Loucy (cell line): ENCODE data around the gene MACROD2.

Experiments used
- H2AFZ ChIP-seq: fragments of 200-600 bp; sonication (generic); 2 replicates; pipeline ENCODE4 v1.6.0; 2016; ENCODE audit warnings: antibody characterized with exemption, mild to moderate bottlenecking, low read length, moderate library complexity
- H3F3A ChIP-seq: fragments of 200-600 bp; 2 replicates; pipeline ENCODE4 v1.6.0; 2016; ENCODE audit warnings: antibody characterized with exemption, low read depth, mild to moderate bottlenecking
- H3K27me3 ChIP-seq: fragments of 200-600 bp; sonication (generic); 2 replicates; pipeline ENCODE4 v1.6.1; 2014; ENCODE audit warnings: low read length, mild to moderate bottlenecking; ENCODE audit not compliant: insufficient read depth, poor library complexity, severe bottlenecking
- H3K36me3 ChIP-seq: fragments of 200-600 bp; sonication (generic); 2 replicates; pipeline ENCODE4 v1.6.1; 2016; ENCODE audit warnings: low read length; ENCODE audit not compliant: insufficient read depth
- H3K4me1 ChIP-seq: fragments of 200-600 bp; sonication (generic); 2 replicates; pipeline ENCODE4 v1.5.1; 2014; ENCODE audit warnings: low read length, mild to moderate bottlenecking; ENCODE audit not compliant: insufficient read depth, poor library complexity, severe bottlenecking
- H3K4me2 ChIP-seq: fragments of 200-600 bp; sonication (generic); 2 replicates; pipeline ENCODE4 v1.6.0; 2014; ENCODE audit warnings: antibody characterized with exemption, low read length, low read depth, mild to moderate bottlenecking; ENCODE audit not compliant: poor library complexity, severe bottlenecking
- H3K4me3 ChIP-seq: fragments of 200-600 bp; sonication (generic); 2 replicates; pipeline ENCODE4 v1.5.1; 2014; ENCODE audit warnings: low read length, mild to moderate bottlenecking, mixed read lengths; ENCODE audit not compliant: poor library complexity, severe bottlenecking
- H3K79me2 ChIP-seq: fragments of 200-600 bp; sonication (generic); 2 replicates; pipeline ENCODE4 v1.6.1; 2014; ENCODE audit warnings: low read length; ENCODE audit not compliant: insufficient read depth
- H3K9ac ChIP-seq: fragments of 200-600 bp; sonication (generic); 2 replicates; pipeline ENCODE4 v1.6.0; 2014; ENCODE audit warnings: mild to moderate bottlenecking, low read depth, low read length, moderate library complexity; ENCODE audit not compliant: poor library complexity, severe bottlenecking
- H3K9me2 ChIP-seq: fragments of 200-600 bp; sonication (generic); replicated peaks from 2 replicates; pipeline ENCODE4 v1.6.1; 2016; ENCODE audit warnings: low read depth, low read length, mixed read lengths
- H3K9me3 ChIP-seq: fragments of 200-600 bp; sonication (generic); 2 replicates; pipeline ENCODE4 v1.6.1; 2014; ENCODE audit warnings: mild to moderate bottlenecking, antibody characterized with exemption, low read length, low read depth; ENCODE audit not compliant: insufficient read depth
- H4K20me1 ChIP-seq: fragments of 200-600 bp; sonication (generic); 2 replicates; pipeline ENCODE4 v1.6.0; 2014; ENCODE audit warnings: antibody characterized with exemption, low read length, mild to moderate bottlenecking; ENCODE audit not compliant: insufficient read depth, poor library complexity, severe bottlenecking
- EZH2phosphoT487 ChIP-seq: fragments of 200-600 bp; IDR thresholded peaks from 2 replicates; pipeline ENCODE4 v1.6.1; 2018; ENCODE audit warnings: antibody characterized with exemption, mild to moderate bottlenecking, moderate library complexity, borderline replicate concordance
- TF ChIP-seq, protein P1 (sequence below): fragments of 200-600 bp; sonication (generic); conservative IDR thresholded peaks from 2 replicates; pipeline ENCODE4 v1.5.1; 2014; ENCODE audit warnings: mild to moderate bottlenecking, antibody characterized with exemption, low read length

Gene MACROD2

DNA sequence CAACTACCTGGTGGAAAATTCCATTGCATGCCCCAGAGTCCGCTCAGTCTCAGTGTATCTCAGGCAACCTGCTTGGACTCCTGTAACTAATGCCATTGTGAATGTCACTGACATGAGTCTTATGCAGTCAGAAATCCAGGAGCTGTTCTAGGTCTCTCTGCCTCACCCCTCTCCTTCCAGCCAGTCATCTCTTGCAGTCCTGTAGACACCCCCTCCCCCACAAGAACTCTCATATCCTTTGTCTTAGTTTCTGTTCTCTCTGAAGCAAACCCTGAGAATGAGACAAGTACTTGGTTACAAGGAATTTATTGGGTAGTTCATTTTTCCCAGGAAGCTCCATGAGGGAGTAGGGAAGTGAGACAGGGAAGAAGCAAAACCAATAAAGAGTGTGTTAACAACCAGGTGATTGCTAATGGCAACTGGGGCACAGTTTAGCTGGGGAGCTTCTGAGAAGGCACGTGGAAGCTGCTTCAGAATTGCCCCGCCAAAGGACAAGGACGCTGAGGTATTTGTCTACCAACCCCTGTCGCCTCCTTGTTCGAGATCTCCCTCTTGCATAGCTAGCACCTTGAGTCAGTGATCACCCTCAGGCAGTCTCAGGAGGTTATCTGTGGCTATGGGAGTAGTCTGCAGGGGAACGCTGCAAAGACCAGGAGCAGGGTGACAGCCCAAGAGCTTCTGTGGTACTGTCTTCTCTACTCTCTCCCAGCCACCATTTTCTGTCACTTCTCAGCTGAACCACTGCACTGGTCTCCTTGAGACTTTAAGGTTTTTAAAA, 1253.5 kb downstream of the MACROD2 start:
- H3K9me2 ChIP-seq = no peaks in the 10 kb centered on the region
- no peaks in the 10 kb centered on the region for H3K27me3 ChIP-seq
- no peaks in the 10 kb centered on the region for H3K36me3 ChIP-seq
- no peak overlapping the region for H3K4me3 ChIP-seq
- no peak overlapping the region for H2AFZ ChIP-seq
- H3K9me3 ChIP-seq = no peaks in the 10 kb centered on the region
- no peak overlapping the region for H3K4me2 ChIP-seq
- H3K79me2 ChIP-seq = no peaks in the 10 kb centered on the region
- TF ChIP-seq, protein P1, sequence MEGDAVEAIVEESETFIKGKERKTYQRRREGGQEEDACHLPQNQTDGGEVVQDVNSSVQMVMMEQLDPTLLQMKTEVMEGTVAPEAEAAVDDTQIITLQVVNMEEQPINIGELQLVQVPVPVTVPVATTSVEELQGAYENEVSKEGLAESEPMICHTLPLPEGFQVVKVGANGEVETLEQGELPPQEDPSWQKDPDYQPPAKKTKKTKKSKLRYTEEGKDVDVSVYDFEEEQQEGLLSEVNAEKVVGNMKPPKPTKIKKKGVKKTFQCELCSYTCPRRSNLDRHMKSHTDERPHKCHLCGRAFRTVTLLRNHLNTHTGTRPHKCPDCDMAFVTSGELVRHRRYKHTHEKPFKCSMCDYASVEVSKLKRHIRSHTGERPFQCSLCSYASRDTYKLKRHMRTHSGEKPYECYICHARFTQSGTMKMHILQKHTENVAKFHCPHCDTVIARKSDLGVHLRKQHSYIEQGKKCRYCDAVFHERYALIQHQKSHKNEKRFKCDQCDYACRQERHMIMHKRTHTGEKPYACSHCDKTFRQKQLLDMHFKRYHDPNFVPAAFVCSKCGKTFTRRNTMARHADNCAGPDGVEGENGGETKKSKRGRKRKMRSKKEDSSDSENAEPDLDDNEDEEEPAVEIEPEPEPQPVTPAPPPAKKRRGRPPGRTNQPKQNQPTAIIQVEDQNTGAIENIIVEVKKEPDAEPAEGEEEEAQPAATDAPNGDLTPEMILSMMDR = no peak
- TF ChIP-seq EZH2phosphoT487 = no peak
- H3K4me1 ChIP-seq = no peaks in the 10 kb centered on the region
- H3F3A ChIP-seq = no peaks in the 10 kb centered on the region
- no peaks in the 10 kb centered on the region for H4K20me1 ChIP-seq
- no peak overlapping the region for H3K9ac ChIP-seq

DNA sequence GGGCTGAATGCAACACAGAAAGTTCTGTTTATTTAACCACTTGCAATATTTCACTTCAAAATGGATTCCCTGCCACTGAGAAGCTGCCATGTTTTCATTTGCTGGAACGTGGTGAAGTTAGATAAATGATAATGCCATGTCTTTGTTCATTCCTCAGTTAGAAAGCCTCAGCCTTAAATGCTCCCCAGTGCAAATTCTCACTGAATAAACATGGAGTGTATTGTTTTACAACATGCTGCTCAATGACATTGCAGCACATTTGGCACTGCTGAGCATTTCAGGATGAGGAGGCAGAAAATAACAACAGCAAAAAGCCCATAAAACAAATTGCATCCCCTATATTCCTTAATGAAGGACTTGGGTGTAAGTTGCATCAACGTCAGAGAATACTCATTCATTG, 1255.9 kb downstream of the MACROD2 start:
- Histone ChIP-seq H4K20me1 (no peaks in the 10 kb centered on the region), H3K9ac (no peak overlapping the region), H3F3A (no peaks in the 10 kb centered on the region), H3K9me3 (no peaks in the 10 kb centered on the region), H3K4me3 (no peak overlapping the region), H3K4me2 (no peak overlapping the region), H3K4me1 (no peaks in the 10 kb centered on the region), H2AFZ (no peak overlapping the region), H3K9me2 (no peaks in the 10 kb centered on the region), H3K36me3 (no peaks in the 10 kb centered on the region), H3K27me3 (no peaks in the 10 kb centered on the region), H3K79me2 (no peaks in the 10 kb centered on the region)
- TF ChIP-seq, protein P1 = no peak
- TF ChIP-seq EZH2phosphoT487 = no peak

DNA sequence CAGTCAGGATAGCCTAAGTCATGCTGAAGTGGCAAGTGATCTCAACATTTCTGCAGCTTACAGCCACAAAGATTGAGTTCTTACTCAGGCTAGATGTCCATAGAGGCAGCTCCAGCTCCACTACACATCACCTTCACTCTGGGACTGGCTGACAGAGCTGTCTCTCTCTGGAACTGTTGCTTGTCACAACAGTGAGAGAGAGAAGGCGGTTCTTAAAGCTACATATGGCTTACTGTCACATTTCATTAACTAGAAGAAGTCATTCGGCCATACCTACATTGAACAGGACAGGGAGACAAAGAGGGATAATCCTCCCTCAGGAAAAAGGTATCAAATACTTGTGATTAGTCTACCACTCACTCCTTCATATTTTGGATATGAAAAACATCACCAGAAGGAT, 1257.0 kb downstream of the MACROD2 start:
- H3K4me3 ChIP-seq = no peak overlapping the region
- no peaks in the 10 kb centered on the region for H3K9me2 ChIP-seq
- no peaks in the 10 kb centered on the region for H4K20me1 ChIP-seq

More for the DNA sequence above, 1257.0 kb downstream of the MACROD2 start:
- Histone ChIP-seq H3F3A (no peaks in the 10 kb centered on the region), H3K36me3 (no peaks in the 10 kb centered on the region), H3K4me2 (no peak overlapping the region), H3K27me3 (no peaks in the 10 kb centered on the region), H2AFZ (no peak overlapping the region), H3K9ac (no peak overlapping the region), H3K79me2 (no peaks in the 10 kb centered on the region), H3K4me1 (no peaks in the 10 kb centered on the region), H3K9me3 (no peaks in the 10 kb centered on the region)
- TF ChIP-seq, protein P1 = no peak
- no peak for TF ChIP-seq EZH2phosphoT487
